Omental fat pad (tissue), 4 donors: ENCODE measurements around the gene PKP4. TPM values are rescaled to one million over a fixed set of nuclear protein-coding genes. Genes with fewer than 3 reads are reported as not detected.

ENCODE experiments used
- ATAC-seq: fragments of 150-250 bp; one replicate; pipeline ENCODE4 v1.9.1; 2016; ENCODE audit warnings: mild to moderate bottlenecking, moderate library complexity; ENCODE audit not compliant: low FRiP score
- DNase-seq: peaks from one replicate; pipeline ENCODE4 v3.0.0-alpha.2; 2019; ENCODE audit warnings: low spot score
- CTCF ChIP-seq, 3 donors: fragments of 450-650 bp; IDR thresholded peaks; one replicate each; pipeline ENCODE4 v1.5.1; 2016 to 2017; ENCODE audit warnings: antibody characterized with exemption in 3 of 3, mild to moderate bottlenecking in 3 of 3, moderate library complexity in 2 of 3
- total RNA-seq, 4 donors: library from RNA; depleted of rRNA; stranded (reverse); fragments of >200 nt; gene quantifications; one replicate each; pipeline ENCODE4 v1.1.0, GENCODE V29; 2016

PKP4 gene
- total RNA-seq, 4 donors from 2014 or later = 25.8 to 96.9 (median 56.2) TPM

- TF ChIP-seq CTCF (IDR thresholded peaks at IDR 0.05) = no peak
Measured at GRCh38 chr2:158499383-158499782, 42.6 kb downstream of the PKP4 start.

GRCh38 chr2:158500333-158500732, 43.6 kb downstream of the PKP4 start:
- ATAC-seq (no peak), DNase-seq (no peak)
- no peak for TF ChIP-seq CTCF (IDR thresholded peaks at IDR 0.05)

More at GRCh38 chr2:158499383-158499782, 42.6 kb downstream of the PKP4 start:
- ATAC-seq (no peak), DNase-seq (no peak)

GRCh38 chr2:158501301-158501700, 44.5 kb downstream of the PKP4 start:
- DNase-seq (no peak), ATAC-seq (no peak)
- no peak for TF ChIP-seq CTCF (IDR thresholded peaks at IDR 0.05)

GRCh38 chr2:158502974-158503373, 46.2 kb downstream of the PKP4 start:
- TF ChIP-seq CTCF (IDR thresholded peaks at IDR 0.05) = no peak
- ATAC-seq (no peak), DNase-seq (no peak)

GRCh38 chr2:158504088-158504487, 47.3 kb downstream of the PKP4 start:
- ATAC-seq (no peak), DNase-seq (no peak)
- no peak for TF ChIP-seq CTCF (IDR thresholded peaks at IDR 0.05)

- no peak for ATAC-seq
Measured at GRCh38 chr2:158505448-158505934, 48.7 kb downstream of the PKP4 start.

More at GRCh38 chr2:158505448-158505934, 48.7 kb downstream of the PKP4 start:
- DNase-seq = no peak
- TF ChIP-seq CTCF (IDR thresholded peaks at IDR 0.05) = no peak
